HepG2 (cell line): ENCODE results near the gene PBX2. TPM values are rescaled to one million over a fixed set of nuclear protein-coding genes. Genes with fewer than 3 reads are reported as not detected.

ENCODE experiments used
- ATAC-seq: fragments of 200-7000 bp; cut with Tn5 transposase; 3 replicates; pipeline ENCODE4 v1.9.1; 2020; ENCODE audit warnings: mild to moderate bottlenecking, moderate library complexity
- BruUV-seq: library from RNA; stranded (reverse); fragments of 400-500 nt; replicated peaks from 2 replicates; lab custom pipeline; 2021; lab: Mats Ljungman, UMichigan
- CTCF ChIA-PET: fragments of 300-600 bp; formaldehyde crosslinking; extraction: SDS; loops from one replicate; lab custom pipeline; 2021; ENCODE audit warnings: low total read pairs, inconsistent platforms, low intra/inter-chr PET ratio; lab: Yijun Ruan, JAX
- POLR2A ChIA-PET: fragments of 350-600 bp; sonication (Branson Sonifier 250); formaldehyde crosslinking; loops from one replicate; lab custom pipeline; 2020; ENCODE audit warnings: antibody characterized with exemption, inconsistent platforms; lab: Yijun Ruan, JAX
- DNase-seq: peaks from one replicate; pipeline ENCODE4 v3.0.0-alpha.2; 2015; ENCODE audit warnings: low spot score
- FAIRE-seq: peaks from 3 replicates; lab custom pipeline; 2011; peaks lifted over from hg19 to GRCh38; lab: Jason Lieb, UNC
- H2AFZ ChIP-seq: one replicate; pipeline ENCODE4 v1.6.1; 2011; ENCODE audit warnings: low read length, inconsistent platforms
- H3K27ac ChIP-seq: fragments of 300-600 bp; 3 replicates; pipeline ENCODE4 v1.8.0; 2011; ENCODE audit warnings: mixed run types, mild to moderate bottlenecking, mixed read lengths, low read length, inconsistent platforms; ENCODE audit not compliant: insufficient read depth; ENCODE audit errors: extremely low read length
- H3K27me3 ChIP-seq, 2 experiments: fragments of 200-600 bp in 1 of 2; 2 replicates in 1 of 2; 3 replicates in 1 of 2; pipeline versions ENCODE4 v1.6.0 to v1.8.0; 2011; ENCODE audit warnings: low read length in 2 of 2, mild to moderate bottlenecking in 2 of 2, moderate library complexity in 2 of 2, inconsistent platforms in 1 of 2; ENCODE audit not compliant: insufficient read depth in 2 of 2, control insufficient read depth in 1 of 2
- H3K36me3 ChIP-seq, 2 experiments: fragments of 200-600 bp in 1 of 2; replicated peaks in 1 of 2; 2 replicates in 1 of 2; 3 replicates in 1 of 2; pipeline versions ENCODE4 v1.5.1 to v1.8.0; 2011; ENCODE audit warnings: low read length in 2 of 2, inconsistent platforms in 1 of 2; ENCODE audit not compliant: insufficient read depth in 2 of 2, control insufficient read depth in 1 of 2
- H3K4me1 ChIP-seq: 2 replicates; pipeline ENCODE4 v1.5.1; 2012; ENCODE audit warnings: low read length, inconsistent platforms; ENCODE audit not compliant: insufficient read depth
- H3K4me2 ChIP-seq: 2 replicates; pipeline ENCODE4 v1.6.0; 2011; ENCODE audit warnings: low read depth, low read length, inconsistent platforms
- H3K4me3 ChIP-seq, 3 experiments: fragments of 200-600 bp in 1 of 3; sonication (generic), shearing (Covaris generic) in 1 of 3; replicated peaks in 1 of 3; 2 replicates each; pipeline ENCODE4 v1.5.1; 2011 to 2016; ENCODE audit warnings: low read length in 3 of 3, inconsistent platforms in 2 of 3, low read depth in 2 of 3, mild to moderate bottlenecking in 2 of 3, control low read depth in 1 of 3, mixed read lengths in 1 of 3; ENCODE audit not compliant: insufficient read depth in 1 of 3
- H3K79me2 ChIP-seq: one replicate; pipeline ENCODE4 v1.6.1; 2011; ENCODE audit warnings: low read length, inconsistent platforms; ENCODE audit not compliant: insufficient read depth
- H3K9ac ChIP-seq: 2 replicates; pipeline ENCODE4 v1.6.0; 2011; ENCODE audit warnings: mild to moderate bottlenecking, low read depth, low read length, inconsistent platforms; ENCODE audit not compliant: insufficient read depth
- H3K9me3 ChIP-seq: 2 replicates; pipeline ENCODE4 v1.5.1; 2012; ENCODE audit warnings: mild to moderate bottlenecking, low read length
- H4K20me1 ChIP-seq: 2 replicates; pipeline ENCODE4 v1.6.0; 2011; ENCODE audit warnings: inconsistent platforms, mild to moderate bottlenecking, low read length, moderate library complexity; ENCODE audit not compliant: insufficient read depth
- DDIT3 ChIP-seq: sonication (generic); formaldehyde crosslinking; IDR thresholded peaks from 2 replicates; pipeline ENCODE4 v1.4.0; 2020; ENCODE audit warnings: mild to moderate bottlenecking, missing genetic modification reagents
- MAFK ChIP-seq, 2 experiments: IDR thresholded peaks in 1 of 2; conservative IDR thresholded peaks in 1 of 2; 2 replicates each; pipeline ENCODE4 v1.6.1; 2011; ENCODE audit warnings: improper control_type of control experiment in 2 of 2, low read length in 2 of 2
- NAIF1 ChIP-seq: sonication (generic); formaldehyde crosslinking; IDR thresholded peaks from 2 replicates; pipeline ENCODE4 v1.5.0; 2020; ENCODE audit warnings: mild to moderate bottlenecking, missing genetic modification reagents, borderline replicate concordance
- NRL ChIP-seq: sonication (generic); formaldehyde crosslinking; IDR thresholded peaks from 2 replicates; pipeline ENCODE4 v1.5.0; 2020; ENCODE audit warnings: missing genetic modification reagents, mild to moderate bottlenecking, moderate library complexity, borderline replicate concordance
- RBFOX2 ChIP-seq: fragments of 200-400 bp; formaldehyde crosslinking; IDR thresholded peaks from 2 replicates; pipeline ENCODE4 v1.6.1; 2017; ENCODE audit warnings: low read depth, mild to moderate bottlenecking, low read length
- ZNF543 ChIP-seq: sonication (generic); formaldehyde crosslinking; IDR thresholded peaks from 2 replicates; pipeline ENCODE4 v1.4.0; 2020; ENCODE audit warnings: mild to moderate bottlenecking, missing genetic modification reagents
- ZNF891 ChIP-seq: sonication (generic); formaldehyde crosslinking; IDR thresholded peaks from 2 replicates; pipeline ENCODE4 v1.5.0; 2020; ENCODE audit warnings: mild to moderate bottlenecking, missing genetic modification reagents
- WGBS: methylation state at CpG from one replicate; pipeline ENCODE4 v1.1.6; 2017; ENCODE audit warnings: low lambda C conversion rate; 5-methylcytosine and 5-hydroxymethylcytosine counted together
- in situ Hi-C: cut with HindIII; loops from 2 replicates; pipeline ENCODE4 v1.10.0; 2017; ENCODE audit warnings: low pct_unique_long_range_greater_than_20kb; ENCODE audit not compliant: extremely low pct_ligation_motif_present
- intact Hi-C: fragments of 100-400 bp; cut with micrococcal nuclease; formaldehyde crosslinking; loops from one replicate; pipeline ENCODE4 v1.10.0; 2022; ENCODE audit not compliant: unreplicated experiment
- polyA plus RNA-seq, 8 experiments: library from polyadenylated mRNA; depleted of rRNA in 3 of 8; stranded (reverse) in 7 of 8; unstranded in 1 of 8; fragments of >200 nt; fragmentation: Illumina TruSeq in 4 of 8; extraction: Trizol in 4 of 8; gene quantifications; 2 replicates each; pipeline versions ENCODE4 v1.2.1 to v1.2.3, GENCODE V29; 2011 to 2016; ENCODE audit warnings: low read depth in 4 of 8, missing spikeins in 1 of 8, mixed read lengths in 1 of 8; ENCODE audit not compliant: insufficient read depth in 1 of 8
- total RNA-seq, 5 experiments: library from RNA; depleted of rRNA; stranded (reverse); fragments of >200 nt; fragmentation: Illumina TruSeq; extraction: Trizol; gene quantifications; 2 replicates each; pipeline ENCODE4 v1.2.3, GENCODE V29; 2016; ENCODE audit warnings: low read depth in 1 of 5

PBX2 gene
- total and polyA plus RNA-seq, 2 of the 13 experiments (the other 11 are each of a cell fraction or from before 2014, with no cell fraction given): 42.3 to 77.8 TPM

GRCh38 chr6:32190911-32191677 lies 1.1 kb upstream of the PBX2 start (continued):
- TF ChIP-seq NRL (no peak), NAIF1 (CRISPR knock-in tag) (no peak), MAFK (conservative IDR thresholded peaks at IDR 0.05 in 1 of 2, IDR thresholded peaks at IDR 0.05 in 1 of 2; ENCODE audit: low read length in 2 of 2) (no peak), ZNF543 (CRISPR knock-in tag) (no peak), DDIT3 (CRISPR knock-in tag) (no peak)
- TF ChIP-seq, all 625 proteins: peak for 12

- intact Hi-C loops (loop anchor here (1.0 kb wide), 1 partner anchor 11 kb away; the partner anchor contains the start of gene RNF5), in situ Hi-C loops (loop anchor here (5.0 kb wide), 1 partner anchor 783 kb away; no protein-coding TSS in a partner anchor)
- peaks cover 41% of the 10 kb centered on the region for H3K4me1 ChIP-seq
- H3K4me2 ChIP-seq: peak overlapping the region; percentile 95
- under 1% methylated on average over 18 of the region's 23 CpGs for WGBS
- no peaks in the 10 kb centered on the region; a peak in 1 of 5 replicates for H3K27me3 ChIP-seq
- ATAC-seq (no peak), DNase-seq (no peak), FAIRE-seq (no peak)
- peaks cover 15% of the 10 kb centered on the region for H3K79me2 ChIP-seq
- H3K9me3 ChIP-seq: no peaks in the 10 kb centered on the region
- peak overlapping the region; percentile 80 for H3K27ac ChIP-seq
- no TSS peak for BruUV-seq
- POLR2A ChIA-PET: interaction anchor here (1.0 to 7.1 kb wide), 6 partner anchors 11 to 782 kb away, joined by 4 to 127 read pairs (median 10); partner anchors contain the start of genes AGPAT1, ATF6B, FKBPL and HSPA1B
- CTCF ChIA-PET: no interaction called here
- no peaks in the 10 kb centered on the region for H4K20me1 ChIP-seq
- peaks cover 7 to 19% of the 10 kb centered on the region in 2 experiments for H3K36me3 ChIP-seq
- no peak overlapping the region for H2AFZ ChIP-seq
- TF ChIP-seq ZNF891 (CRISPR knock-in tag) (no peak), RBFOX2 (peak; percentile 41)
- peak overlapping the region; percentile 74 to 93 (median 79) for H3K4me3 ChIP-seq
- peak overlapping the region; percentile 90 for H3K9ac ChIP-seq
Observed at GRCh38 chr6:32189742-32190053, 304 bp downstream of the PBX2 start.
